ENCODE data around the gene TRERF1.

Gene TRERF1

GRCh38 chr6:42451333-42452170 is at the start of gene TRERF1:
Gene TRERF1 (minus strand): TSS chr6:42451926. CDS start chr6:42269590, 182,336 bp downstream.
- TF ChIP-seq CTCF (IDR thresholded peaks at IDR 0.05) = no peak

- no peak for TF ChIP-seq CTCF (IDR thresholded peaks at IDR 0.05)
These were observed 46.9 kb upstream of the TRERF1 start for GRCh38 chr6:42498473-42499128.

GRCh38 chr6:42493914-42494539 is 42.3 kb upstream of the TRERF1 start:
- no peak for TF ChIP-seq CTCF (IDR thresholded peaks at IDR 0.05)

GRCh38 chr6:42488129-42488528 is 36.4 kb upstream of the TRERF1 start:
- no peak for TF ChIP-seq CTCF (IDR thresholded peaks at IDR 0.05)

- no peak for TF ChIP-seq CTCF (IDR thresholded peaks at IDR 0.05)
These were observed 32.5 kb upstream of the TRERF1 start for GRCh38 chr6:42484261-42484660.

GRCh38 chr6:42482174-42482573 is 30.4 kb upstream of the TRERF1 start:
- no peak for TF ChIP-seq CTCF (IDR thresholded peaks at IDR 0.05)

GRCh38 chr6:42471714-42472113 is 20.0 kb upstream of the TRERF1 start:
- no peak for TF ChIP-seq CTCF (IDR thresholded peaks at IDR 0.05)
